PC-9 (cell line): ENCODE measurements around the gene EPB41L2.

Source experiments
- EZH2 ChIP-seq: fragments of 200-600 bp; sonication (generic); IDR thresholded peaks from 2 replicates; pipeline ENCODE4 v1.8.0; 2017; ENCODE audit warnings: antibody characterized with exemption, low read depth
- TF ChIP-seq, protein P1 (sequence below): fragments of 200-600 bp; sonication (generic); conservative IDR thresholded peaks from 2 replicates; pipeline ENCODE4 v1.6.1; 2017; ENCODE audit warnings: mixed run types, antibody characterized with exemption, mild to moderate bottlenecking, moderate library complexity

- TF ChIP-seq, protein P1, sequence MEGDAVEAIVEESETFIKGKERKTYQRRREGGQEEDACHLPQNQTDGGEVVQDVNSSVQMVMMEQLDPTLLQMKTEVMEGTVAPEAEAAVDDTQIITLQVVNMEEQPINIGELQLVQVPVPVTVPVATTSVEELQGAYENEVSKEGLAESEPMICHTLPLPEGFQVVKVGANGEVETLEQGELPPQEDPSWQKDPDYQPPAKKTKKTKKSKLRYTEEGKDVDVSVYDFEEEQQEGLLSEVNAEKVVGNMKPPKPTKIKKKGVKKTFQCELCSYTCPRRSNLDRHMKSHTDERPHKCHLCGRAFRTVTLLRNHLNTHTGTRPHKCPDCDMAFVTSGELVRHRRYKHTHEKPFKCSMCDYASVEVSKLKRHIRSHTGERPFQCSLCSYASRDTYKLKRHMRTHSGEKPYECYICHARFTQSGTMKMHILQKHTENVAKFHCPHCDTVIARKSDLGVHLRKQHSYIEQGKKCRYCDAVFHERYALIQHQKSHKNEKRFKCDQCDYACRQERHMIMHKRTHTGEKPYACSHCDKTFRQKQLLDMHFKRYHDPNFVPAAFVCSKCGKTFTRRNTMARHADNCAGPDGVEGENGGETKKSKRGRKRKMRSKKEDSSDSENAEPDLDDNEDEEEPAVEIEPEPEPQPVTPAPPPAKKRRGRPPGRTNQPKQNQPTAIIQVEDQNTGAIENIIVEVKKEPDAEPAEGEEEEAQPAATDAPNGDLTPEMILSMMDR, result no peak
- no peak for TF ChIP-seq EZH2
Observed at GRCh38 chr6:131058236-131058635, 4.8 kb downstream of the EPB41L2 start.
